OCI-LY1 (cell line): Measurements from ENCODE around the gene ZFP91.

Source experiments
- H2AFZ ChIP-seq: fragments of 200-600 bp; sonication (generic), shearing (Covaris generic); 2 replicates; pipeline ENCODE4 v1.6.0; 2014; ENCODE audit warnings: antibody characterized with exemption, mild to moderate bottlenecking, low read length
- H3F3A ChIP-seq: fragments of 200-600 bp; sonication (generic), shearing (Covaris generic); 2 replicates; pipeline ENCODE4 v1.6.0; 2014; ENCODE audit warnings: mild to moderate bottlenecking, antibody characterized with exemption, low read length, moderate library complexity; ENCODE audit not compliant: insufficient read depth
- H3K27ac ChIP-seq: fragments of 200-600 bp; sonication (generic); 2 replicates; pipeline ENCODE4 v1.5.1; 2014; ENCODE audit warnings: low read length, mixed run types, mild to moderate bottlenecking, low read depth; ENCODE audit not compliant: poor library complexity, severe bottlenecking
- H3K27me3 ChIP-seq: fragments of 200-600 bp; sonication (generic); 2 replicates; pipeline ENCODE4 v1.6.0; 2014; ENCODE audit warnings: antibody characterized with exemption, mild to moderate bottlenecking, low read length, moderate library complexity; ENCODE audit not compliant: insufficient read depth
- H3K36me3 ChIP-seq: fragments of 200-600 bp; sonication (generic); 2 replicates; pipeline ENCODE4 v1.6.1; 2014; ENCODE audit warnings: mild to moderate bottlenecking, antibody characterized with exemption, low read length, moderate library complexity, mixed read lengths; ENCODE audit not compliant: insufficient read depth
- H3K4me1 ChIP-seq: fragments of 200-600 bp; sonication (generic); 2 replicates; pipeline ENCODE4 v1.5.1; 2014; ENCODE audit warnings: mild to moderate bottlenecking, low read length, moderate library complexity; ENCODE audit not compliant: insufficient read depth, severe bottlenecking
- H3K4me2 ChIP-seq: fragments of 200-600 bp; sonication (generic), shearing (Covaris generic); 2 replicates; pipeline ENCODE4 v1.6.1; 2014; ENCODE audit warnings: low read length
- H3K4me3 ChIP-seq: fragments of 200-600 bp; sonication (generic); 2 replicates; pipeline ENCODE4 v1.5.1; 2014; ENCODE audit warnings: low read length, low read depth, mild to moderate bottlenecking, mixed read lengths; ENCODE audit not compliant: poor library complexity, severe bottlenecking
- H3K79me2 ChIP-seq: fragments of 200-600 bp; shearing (Covaris generic); 2 replicates; pipeline ENCODE4 v1.6.1; 2016; ENCODE audit warnings: mixed run types, low read length, mixed read lengths; ENCODE audit not compliant: insufficient read depth
- H3K9ac ChIP-seq: fragments of 200-600 bp; sonication (generic), shearing (Covaris generic); 2 replicates; pipeline ENCODE4 v1.6.1; 2014; ENCODE audit warnings: mild to moderate bottlenecking, low read length, mixed read lengths
- H3K9me2 ChIP-seq: fragments of 200-600 bp; sonication (generic), shearing (Covaris generic); 2 replicates; pipeline ENCODE4 v1.6.1; 2014; ENCODE audit warnings: low read depth, mild to moderate bottlenecking, low read length, mixed read lengths
- H3K9me3 ChIP-seq: fragments of 200-600 bp; shearing (Covaris generic); 2 replicates; pipeline ENCODE4 v1.6.1; 2014; ENCODE audit warnings: low read length, mixed read lengths
- H4K20me1 ChIP-seq: fragments of 200-600 bp; sonication (generic), shearing (Covaris generic); 2 replicates; pipeline ENCODE4 v1.6.0; 2016; ENCODE audit warnings: mild to moderate bottlenecking, low read length; ENCODE audit not compliant: insufficient read depth
- CTCF ChIP-seq: fragments of 200-600 bp; sonication (generic), shearing (Covaris generic); IDR thresholded peaks from 2 replicates; pipeline ENCODE4 v1.5.1; 2017; ENCODE audit warnings: mild to moderate bottlenecking, antibody characterized with exemption, low read length, moderate library complexity, mixed read lengths
- EZH2 ChIP-seq: fragments of 200-600 bp; sonication (generic), shearing (Covaris generic); IDR thresholded peaks from 2 replicates; pipeline ENCODE4 v1.8.0; 2017; ENCODE audit warnings: borderline replicate concordance, mixed run types, mild to moderate bottlenecking, antibody characterized with exemption, low read length, moderate library complexity, mixed read lengths

The ZFP91 gene

GRCh38 chr11:58546841-58547240 is 32.0 kb upstream of the ZFP91 start:
- no peaks in the 10 kb centered on the region for H3K9me2 ChIP-seq
- H3K9ac ChIP-seq: no peak overlapping the region
- H3K27ac ChIP-seq: no peak overlapping the region
- no peaks in the 10 kb centered on the region for H3K27me3 ChIP-seq
- H3K4me2 ChIP-seq: no peak overlapping the region
- H3F3A ChIP-seq: no peaks in the 10 kb centered on the region
- no peaks in the 10 kb centered on the region for H3K79me2 ChIP-seq
- no peak overlapping the region for H3K4me3 ChIP-seq
- H4K20me1 ChIP-seq: no peaks in the 10 kb centered on the region
- no peaks in the 10 kb centered on the region for H3K4me1 ChIP-seq
- peaks cover 93% of the 10 kb centered on the region for H3K36me3 ChIP-seq
- H2AFZ ChIP-seq: no peak overlapping the region
- no peaks in the 10 kb centered on the region for H3K9me3 ChIP-seq
- TF ChIP-seq CTCF (no peak), EZH2 (no peak)

GRCh38 chr11:58549644-58550043 is 29.2 kb upstream of the ZFP91 start:
- H3K4me1 ChIP-seq: no peaks in the 10 kb centered on the region
- H3K27me3 ChIP-seq: no peaks in the 10 kb centered on the region
- H3K79me2 ChIP-seq: no peaks in the 10 kb centered on the region
- H3K9ac ChIP-seq: no peak overlapping the region
- H3K36me3 ChIP-seq: peaks cover 100% of the 10 kb centered on the region
- no peak overlapping the region for H3K27ac ChIP-seq
- H3K9me3 ChIP-seq: no peaks in the 10 kb centered on the region
- TF ChIP-seq EZH2: no peak
- TF ChIP-seq CTCF: no peak
- H2AFZ ChIP-seq: no peak overlapping the region
- no peak overlapping the region for H3K4me3 ChIP-seq
- H3K4me2 ChIP-seq: no peak overlapping the region
- no peaks in the 10 kb centered on the region for H3K9me2 ChIP-seq
- no peaks in the 10 kb centered on the region for H4K20me1 ChIP-seq
- H3F3A ChIP-seq: no peaks in the 10 kb centered on the region

- H3K9me2 ChIP-seq: no peaks in the 10 kb centered on the region
- H3F3A ChIP-seq: no peaks in the 10 kb centered on the region; the same call in 1 of the 2 replicates
- H3K4me2 ChIP-seq: no peak overlapping the region
- H2AFZ ChIP-seq: no peak overlapping the region
- no peak overlapping the region for H3K27ac ChIP-seq
- TF ChIP-seq CTCF: no peak
- H3K9me3 ChIP-seq: no peaks in the 10 kb centered on the region
- no peak overlapping the region for H3K4me3 ChIP-seq
- H3K79me2 ChIP-seq: peaks cover 86% of the 10 kb centered on the region
- no peak overlapping the region for H3K9ac ChIP-seq
- no peaks in the 10 kb centered on the region for H3K27me3 ChIP-seq
- no peaks in the 10 kb centered on the region for H3K4me1 ChIP-seq
- peaks cover 87% of the 10 kb centered on the region for H3K36me3 ChIP-seq
- 0 out of 2 replicates have a peak, but pooled peaks cover 1% of the 10 kb centered on the region for H4K20me1 ChIP-seq
Observed at GRCh38 chr11:58560842-58561241, 18.0 kb upstream of the ZFP91 start.
